Measurements from ENCODE around the gene RFK.

DNA sequence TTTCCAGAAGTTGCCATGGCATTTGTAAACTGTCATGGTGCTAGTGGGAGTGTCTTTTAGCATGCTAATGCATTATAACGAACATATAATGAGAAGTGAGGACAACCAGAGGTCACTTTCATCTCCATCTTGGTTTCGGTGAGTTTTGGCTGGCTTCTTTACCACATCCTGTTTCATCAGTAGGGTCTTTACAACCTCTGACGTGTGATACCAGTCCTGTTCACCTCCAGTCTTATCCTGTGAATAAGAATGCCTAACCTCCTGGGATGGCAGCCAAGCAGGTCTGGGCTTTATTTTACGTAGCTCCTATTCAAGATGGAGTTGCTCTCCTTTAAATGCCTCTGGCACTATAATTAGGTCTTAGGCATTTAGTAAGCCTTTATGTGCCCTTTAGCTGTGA is 20.4 kb upstream of the RFK start:
- TF ChIP-seq, protein P1, sequence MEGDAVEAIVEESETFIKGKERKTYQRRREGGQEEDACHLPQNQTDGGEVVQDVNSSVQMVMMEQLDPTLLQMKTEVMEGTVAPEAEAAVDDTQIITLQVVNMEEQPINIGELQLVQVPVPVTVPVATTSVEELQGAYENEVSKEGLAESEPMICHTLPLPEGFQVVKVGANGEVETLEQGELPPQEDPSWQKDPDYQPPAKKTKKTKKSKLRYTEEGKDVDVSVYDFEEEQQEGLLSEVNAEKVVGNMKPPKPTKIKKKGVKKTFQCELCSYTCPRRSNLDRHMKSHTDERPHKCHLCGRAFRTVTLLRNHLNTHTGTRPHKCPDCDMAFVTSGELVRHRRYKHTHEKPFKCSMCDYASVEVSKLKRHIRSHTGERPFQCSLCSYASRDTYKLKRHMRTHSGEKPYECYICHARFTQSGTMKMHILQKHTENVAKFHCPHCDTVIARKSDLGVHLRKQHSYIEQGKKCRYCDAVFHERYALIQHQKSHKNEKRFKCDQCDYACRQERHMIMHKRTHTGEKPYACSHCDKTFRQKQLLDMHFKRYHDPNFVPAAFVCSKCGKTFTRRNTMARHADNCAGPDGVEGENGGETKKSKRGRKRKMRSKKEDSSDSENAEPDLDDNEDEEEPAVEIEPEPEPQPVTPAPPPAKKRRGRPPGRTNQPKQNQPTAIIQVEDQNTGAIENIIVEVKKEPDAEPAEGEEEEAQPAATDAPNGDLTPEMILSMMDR (IDR thresholded peaks at IDR 0.05 in 8 of 11, conservative IDR thresholded peaks at IDR 0.05 in 3 of 11), result no peak
- TF ChIP-seq POLR2A (IDR thresholded peaks at IDR 0.05), result no peak

Data from spleen (tissue), 7 donors.